D341Med (cell line): ENCODE results near the gene NSMF.
"Not testable (repeated sequence)": the region's sequence is repeated elsewhere in the genome, so short reads cannot be mapped to it uniquely, and the experiment has no call there.

ENCODE experiments used
- DNase-seq: peaks from one replicate; pipeline ENCODE4 v3.0.0; 2012; ENCODE audit warnings: low spot score

NSMF gene

DNA sequence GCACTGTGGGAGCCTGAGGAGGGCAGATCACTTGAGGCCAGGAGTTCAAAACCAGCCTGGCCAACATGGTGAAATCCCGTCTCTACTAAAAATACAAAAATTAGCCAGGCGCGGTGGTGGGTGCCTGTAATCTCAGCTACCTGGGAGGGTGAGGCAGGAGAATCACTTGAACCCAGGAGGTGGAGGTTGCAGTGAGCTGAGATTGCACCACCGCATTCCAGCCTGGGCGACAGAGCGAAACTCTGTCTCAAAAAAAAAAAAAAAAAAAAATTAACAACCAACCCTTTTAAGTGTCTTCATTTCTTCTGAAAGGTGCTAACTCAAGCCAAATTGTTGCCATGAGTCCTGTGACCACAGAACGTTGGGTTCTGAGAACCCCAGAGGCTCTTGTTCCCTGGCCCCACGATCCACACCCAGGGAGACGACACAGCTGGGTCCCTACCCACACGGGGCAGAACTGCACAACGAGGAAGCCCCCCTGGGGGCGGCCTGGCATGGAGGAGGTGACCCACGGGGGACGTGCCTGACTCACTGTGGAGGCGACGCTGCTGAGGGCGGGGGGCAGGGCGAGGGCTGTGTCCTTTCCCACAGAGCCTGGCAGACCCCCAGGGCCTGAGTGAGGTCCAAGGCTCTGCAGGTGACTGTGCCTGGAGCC lies 48.8 kb downstream of the NSMF start:
- DNase-seq, result not testable (repeated sequence)

DNA sequence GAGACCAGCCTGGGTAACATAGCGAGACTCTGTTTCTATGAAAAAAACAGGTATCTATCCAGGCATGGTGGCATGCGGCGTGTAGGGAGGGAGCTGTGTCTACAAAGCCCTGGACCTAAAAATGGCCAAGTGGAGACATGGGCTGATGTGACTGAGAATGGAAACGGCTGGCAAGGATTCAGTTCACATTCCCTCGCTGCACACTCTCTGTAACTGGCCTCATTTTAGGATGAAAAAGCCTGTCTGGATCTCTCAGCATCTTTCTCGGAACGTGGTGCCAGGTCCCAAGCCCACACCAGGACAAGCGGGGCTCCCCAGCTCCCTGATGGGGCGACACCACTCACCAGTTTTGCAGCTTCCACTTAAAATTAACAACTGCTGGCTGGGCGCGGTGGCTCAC lies 49.6 kb downstream of the NSMF start:
- DNase-seq, result no peak

DNA sequence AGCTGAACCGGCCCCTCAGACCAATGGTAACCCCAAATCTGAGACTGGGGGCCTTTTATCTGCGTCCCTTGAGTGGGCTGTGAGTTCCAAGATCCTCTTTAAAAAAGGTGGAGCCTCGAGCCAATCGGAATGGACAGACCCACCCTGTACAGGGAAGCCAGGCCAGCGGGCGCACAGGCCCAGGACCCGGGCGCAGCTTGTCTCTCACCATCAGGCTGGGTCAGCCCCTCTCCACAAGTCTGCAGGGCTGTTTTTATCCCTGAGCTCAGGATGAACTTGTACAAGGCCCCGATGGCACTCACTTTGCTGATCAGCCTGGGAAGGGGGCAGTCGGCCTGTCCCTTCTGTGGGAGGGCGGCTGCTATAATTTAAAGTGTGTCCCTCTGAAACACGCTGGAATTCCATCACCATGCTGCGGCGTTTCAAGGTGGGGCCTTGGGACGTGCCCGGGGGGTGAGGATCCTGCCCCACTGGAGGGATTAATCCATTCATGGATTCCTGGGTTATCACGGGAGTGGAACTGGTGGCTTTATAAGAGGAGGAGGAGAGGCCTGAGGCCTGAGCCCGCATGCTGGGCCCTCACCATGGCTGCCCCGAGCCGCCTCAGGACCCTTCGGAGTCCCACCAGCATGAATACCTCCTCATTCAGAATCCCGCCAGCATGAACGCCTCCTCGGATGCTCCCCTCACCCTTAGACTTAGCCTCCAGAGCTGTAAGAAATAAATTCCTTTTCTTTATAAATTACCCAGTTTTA lies 50.3 kb downstream of the NSMF start:
- DNase-seq, result no peak

DNA sequence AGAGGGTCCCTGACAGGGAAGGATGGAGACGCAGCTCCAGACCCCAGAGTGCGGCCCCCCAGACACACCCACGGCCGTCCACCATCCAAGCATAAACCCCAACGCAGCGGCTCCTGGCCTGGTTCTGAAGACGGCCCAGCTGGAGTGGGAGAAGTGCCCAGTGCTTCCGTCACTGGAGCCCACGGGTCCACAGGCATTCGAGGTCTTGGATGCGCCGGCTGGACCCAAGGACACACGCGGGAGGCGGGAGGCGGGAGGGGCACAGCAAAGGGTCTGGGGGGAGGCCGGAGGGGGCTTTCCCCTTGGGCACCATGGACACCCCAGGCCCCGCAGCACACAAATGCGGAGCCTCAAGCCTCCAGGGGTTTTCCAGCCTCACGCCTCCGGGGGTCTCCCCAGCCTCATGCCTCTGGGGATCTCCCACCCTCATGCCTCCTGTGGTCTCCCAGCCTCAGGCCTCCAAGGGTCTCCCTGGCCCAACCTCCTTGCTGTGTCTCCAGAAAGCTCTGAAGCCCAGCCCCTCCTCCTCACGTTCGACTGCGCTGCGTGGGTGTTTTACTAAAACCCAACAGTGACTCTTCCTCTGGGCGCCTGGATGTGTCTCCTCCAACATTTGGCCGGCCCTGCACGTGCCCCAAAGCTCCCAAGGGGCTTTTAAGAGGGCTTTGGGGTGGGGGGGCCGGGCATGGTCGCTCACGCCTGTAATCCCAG lies 51.4 kb downstream of the NSMF start:
- DNase-seq, result no peak

DNA sequence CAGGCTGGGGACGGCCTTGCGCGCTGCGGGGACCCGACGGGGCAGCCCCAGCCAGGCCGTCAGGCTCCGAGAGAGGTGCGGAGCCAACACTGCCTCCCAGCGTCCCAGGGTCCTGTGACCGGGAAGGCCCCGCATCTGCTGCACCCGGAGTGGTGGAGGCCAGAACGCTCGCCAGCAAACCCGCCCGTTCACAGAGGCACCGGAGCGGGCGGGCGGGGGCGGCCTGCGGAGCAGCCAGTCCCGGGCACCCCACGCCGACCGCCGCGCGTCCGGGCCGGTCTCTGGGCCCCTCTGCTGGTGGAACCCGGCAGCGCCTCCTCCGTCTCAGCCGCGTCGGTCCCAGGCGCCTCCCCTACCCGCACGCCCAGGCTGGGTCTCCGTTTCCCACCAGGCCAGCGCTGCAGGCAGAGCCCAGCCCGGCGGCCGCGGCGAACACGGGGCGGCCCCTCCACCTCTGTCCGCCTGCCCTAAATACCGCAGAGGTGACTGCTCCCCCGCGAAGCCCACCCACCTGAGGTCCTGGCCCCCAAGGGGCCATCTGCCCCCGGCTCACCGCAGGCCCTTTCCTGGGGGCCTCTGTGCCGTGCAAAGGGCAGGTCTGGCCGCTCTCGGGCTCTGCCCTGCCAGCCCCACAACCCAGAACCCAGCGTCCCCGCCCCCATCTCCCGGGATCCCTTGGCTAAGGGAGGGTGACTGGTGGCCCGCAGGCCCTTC lies 52.1 kb downstream of the NSMF start:
- peak; percentile 66 for DNase-seq

DNA sequence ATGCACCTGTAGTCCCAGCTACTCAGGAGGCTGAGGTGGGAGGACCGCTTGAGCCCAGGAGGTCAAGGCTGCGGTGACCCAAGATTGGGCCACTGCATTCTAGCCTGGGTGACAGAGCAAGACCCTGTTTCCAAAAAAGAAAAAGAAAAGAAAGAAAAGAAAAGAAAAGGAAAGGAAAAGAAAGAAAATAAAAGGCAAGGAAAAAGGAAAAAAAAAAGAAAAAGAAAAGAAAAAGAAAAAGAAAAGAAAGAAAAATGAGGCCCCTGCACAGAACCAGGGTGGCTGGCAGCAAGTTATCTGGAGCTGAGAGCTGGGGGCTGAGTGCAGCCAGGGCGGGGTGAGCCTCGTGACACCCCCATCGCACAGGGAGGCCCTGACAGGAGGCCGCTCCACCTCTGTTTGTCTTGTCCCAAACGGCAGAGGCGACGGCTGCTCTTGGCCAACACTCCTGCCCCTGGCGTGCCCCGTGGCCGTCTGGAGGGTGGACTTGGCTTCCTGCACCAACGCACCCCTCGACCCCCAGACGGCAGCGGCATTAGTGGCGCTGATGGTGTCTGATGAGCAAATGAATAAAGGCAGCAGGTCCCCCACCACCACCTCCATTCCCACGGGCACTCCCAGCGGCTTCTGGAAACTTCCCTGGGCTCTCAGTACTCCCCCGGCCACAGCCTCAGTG lies 52.9 kb downstream of the NSMF start:
- DNase-seq, result no peak

DNA sequence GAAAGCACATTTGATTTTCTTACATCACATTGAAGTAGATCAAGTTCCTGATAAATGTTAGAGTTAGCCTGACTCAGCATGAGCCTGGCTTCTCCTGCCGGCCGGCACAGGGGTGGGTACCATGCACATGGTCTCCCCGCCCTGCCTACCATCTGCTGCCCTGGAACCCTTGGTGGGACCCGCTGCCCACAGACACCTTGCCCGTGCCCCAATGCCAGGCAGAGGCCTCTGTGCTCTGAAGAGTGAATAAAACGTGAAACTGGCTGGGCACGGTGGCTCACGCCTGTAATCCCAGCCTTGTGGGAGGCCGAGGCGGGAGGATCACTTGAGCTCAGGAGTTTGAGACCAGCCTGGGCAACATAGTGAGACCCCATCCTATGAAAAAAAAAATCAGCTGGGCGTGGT lies 53.5 kb downstream of the NSMF start:
- no peak for DNase-seq

DNA sequence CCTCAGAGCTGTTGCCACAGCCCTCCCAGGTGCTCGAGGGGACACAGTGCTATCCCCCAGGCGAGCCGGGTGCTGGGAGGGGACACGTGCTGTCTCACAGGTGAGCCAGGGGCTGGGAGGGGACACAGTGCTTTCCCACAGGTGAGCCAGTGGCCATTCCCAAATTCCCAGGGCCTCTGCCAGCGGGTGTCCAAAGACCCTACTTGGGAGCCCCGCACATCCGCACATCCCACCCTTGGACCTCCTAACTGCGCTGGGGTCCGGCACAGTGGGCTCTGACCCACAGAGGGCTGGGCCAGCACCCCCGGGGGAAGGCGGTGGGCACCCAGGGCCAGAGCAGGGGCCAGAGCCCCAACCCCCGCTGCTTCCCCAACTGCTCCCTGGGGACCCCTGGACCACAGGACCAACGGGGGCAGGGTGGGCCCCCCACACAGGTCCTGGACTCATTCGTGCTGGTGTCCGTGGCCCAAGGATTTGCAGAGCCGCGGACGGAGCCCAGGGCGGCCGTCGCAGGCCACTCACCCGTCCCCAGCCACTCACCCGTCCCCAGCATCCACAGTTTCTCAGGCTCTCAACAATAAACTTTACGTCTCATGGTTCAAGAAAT lies 54.1 kb downstream of the NSMF start:
- DNase-seq, result no peak

DNA sequence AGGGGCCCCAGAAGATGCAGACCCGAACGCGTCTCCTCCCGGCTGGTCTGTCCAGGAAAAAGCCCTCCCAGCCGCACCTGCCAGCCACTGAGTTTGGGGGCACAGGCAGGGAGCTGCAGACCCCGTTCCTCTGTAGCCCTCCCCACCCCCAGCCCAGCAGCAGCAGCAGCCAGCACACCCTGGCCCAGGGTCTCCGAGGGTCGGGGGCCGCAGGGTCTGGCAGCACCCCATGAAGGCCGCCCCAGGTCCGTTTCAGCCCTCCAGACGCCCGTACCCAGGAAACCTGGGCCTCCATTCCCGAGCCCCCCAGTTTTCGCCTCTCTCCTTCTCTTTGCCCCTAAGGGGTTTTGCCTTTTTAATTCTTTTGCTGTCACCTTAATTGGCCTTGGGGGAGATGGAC lies 55.9 kb downstream of the NSMF start:
- DNase-seq, result no peak

DNA sequence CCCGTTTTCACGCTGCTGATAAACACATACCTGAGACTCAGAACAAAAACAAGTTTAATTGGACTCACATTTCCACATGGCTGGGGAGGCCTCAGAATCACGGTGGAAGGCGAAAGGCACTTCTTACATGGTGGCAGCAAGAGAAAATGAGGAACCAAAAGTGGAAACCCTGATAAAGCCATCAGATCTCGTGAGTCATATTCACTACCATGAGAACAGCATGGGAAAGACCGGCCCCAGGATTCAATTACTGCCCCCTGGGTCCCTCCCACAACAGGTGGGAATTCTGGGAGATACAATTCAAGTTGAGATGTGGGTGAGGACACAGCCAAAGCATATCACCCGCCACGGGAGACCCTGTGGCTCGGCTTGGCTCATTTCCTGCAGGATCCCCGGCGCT lies 56.4 kb downstream of the NSMF start:
- no peak for DNase-seq

DNA sequence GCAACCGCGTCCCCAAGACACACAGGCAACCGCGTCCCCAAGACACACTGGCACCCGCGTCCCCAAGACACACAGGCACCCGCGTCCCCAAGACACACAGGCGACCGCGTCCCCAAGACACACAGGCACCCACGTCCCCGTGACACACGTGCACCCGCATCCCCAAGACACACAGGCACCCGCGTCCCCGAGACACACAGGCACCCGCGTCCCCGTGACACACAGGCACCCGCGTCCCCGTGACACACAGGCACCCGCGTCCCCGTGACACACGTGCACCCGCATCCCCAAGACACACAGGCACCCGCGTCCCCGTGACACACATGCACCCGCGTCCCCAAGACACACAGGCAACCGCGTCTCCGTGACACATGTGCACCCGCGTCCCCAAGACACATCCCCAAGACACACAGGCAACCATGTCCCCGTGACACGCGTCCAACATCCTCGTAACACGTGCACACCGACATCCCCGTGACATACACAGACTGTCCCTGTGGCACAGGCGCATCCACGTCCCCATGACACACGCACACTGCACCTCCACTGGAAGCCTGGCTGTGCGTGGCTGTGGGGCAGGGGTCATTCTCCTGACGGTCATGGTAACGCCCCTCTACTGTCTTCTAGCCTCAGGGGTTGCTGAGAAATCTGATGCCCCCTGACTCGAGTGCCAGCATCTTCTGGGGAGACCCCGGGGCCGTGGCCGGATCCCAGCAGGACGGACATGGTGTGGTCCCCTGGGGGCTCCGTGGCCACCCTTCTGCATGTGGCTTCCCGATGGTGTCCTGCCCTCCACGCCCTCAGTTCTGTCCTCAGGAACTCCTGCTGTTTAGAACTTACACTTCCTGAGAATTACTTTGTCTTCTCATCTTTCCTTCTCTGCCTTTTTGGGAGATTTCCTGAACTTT lies 60.3 kb downstream of the NSMF start:
- no peak for DNase-seq

DNA sequence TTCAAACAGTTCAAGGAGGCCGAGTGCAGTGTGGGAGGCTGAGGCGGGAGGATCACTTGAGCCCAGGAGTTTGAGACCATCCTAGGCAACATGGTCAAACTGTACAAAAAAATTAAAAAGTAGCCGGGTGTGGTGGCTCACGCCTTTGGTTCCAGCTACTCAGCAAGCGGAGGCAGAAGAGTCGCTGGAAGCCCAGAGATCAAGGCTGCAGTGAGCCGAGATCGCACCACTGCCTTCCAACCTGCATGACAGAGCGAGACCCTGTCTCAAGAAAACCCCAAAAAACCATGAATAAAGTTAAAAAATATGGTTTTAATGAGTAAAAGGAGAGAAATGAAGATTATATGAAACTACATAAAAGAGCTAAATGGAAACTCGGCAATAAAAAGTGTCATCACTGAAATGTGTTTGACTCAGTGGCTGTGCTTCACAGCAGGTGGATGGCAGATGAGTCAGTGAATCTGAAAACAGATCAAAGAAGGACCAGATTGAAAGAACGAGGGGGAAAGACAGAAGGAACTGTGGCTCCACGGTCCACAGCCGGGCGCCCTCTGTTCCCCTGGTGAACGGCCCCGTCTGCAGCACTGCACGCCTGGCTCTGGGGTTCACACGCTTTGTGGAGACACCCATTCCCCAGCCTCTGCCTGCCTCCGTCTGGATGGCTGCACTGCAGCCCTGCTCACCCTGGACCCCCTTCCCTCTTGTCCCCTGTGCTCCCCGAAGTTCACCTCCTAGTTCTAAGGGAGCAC lies 61.3 kb downstream of the NSMF start:
- no peak for DNase-seq
